Measurements from ENCODE around the gene PPDPF. TPM values are rescaled to one million over a fixed set of nuclear protein-coding genes. Genes with fewer than 3 reads are reported as not detected.
A peak's percentile ranks its signal among the peaks of the same experiment; 100 is the strongest.
"Not testable (repeated sequence)": the region's sequence is repeated elsewhere in the genome, so short reads cannot be mapped to it uniquely, and the experiment has no call there.

The PPDPF gene
- total RNA-seq, 1 donor from 2014 or later: 4.1 TPM

DNA sequence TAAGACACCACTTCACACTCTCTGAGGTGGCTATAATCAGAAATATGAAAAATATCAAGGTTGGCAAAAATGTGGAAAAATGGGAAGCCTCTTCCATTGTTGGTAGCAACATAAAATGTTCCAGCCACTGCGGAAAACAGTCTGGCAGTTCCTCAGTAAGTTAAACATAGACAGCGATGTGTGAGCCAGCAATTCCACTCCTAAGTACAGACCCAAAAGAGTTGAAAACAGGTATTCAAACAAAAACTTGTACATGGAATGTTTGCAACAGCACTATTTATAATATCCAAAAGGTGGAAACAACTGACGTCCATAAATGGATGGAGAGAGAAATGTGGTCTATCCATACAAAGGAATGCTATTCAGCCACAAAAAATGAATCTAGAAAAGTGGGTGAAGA is 7.4 kb upstream of the PPDPF start:
- H3K27ac Mint-ChIP-seq: no peak overlapping the region
- H3K4me1 ChIP-seq: no peaks in the 10 kb centered on the region
- H3K4me3 ChIP-seq: no peak overlapping the region
- H4K20me1 ChIP-seq (ENCODE audit: low read depth): peaks cover 2% of the 10 kb centered on the region
- H3K9me3 ChIP-seq (ENCODE audit: low read depth): no peaks in the 10 kb centered on the region
- H3K36me3 Mint-ChIP-seq: no peaks in the 10 kb centered on the region
- H2AFZ ChIP-seq (replicated peaks): no peak overlapping the region
- peaks cover 4% of the 10 kb centered on the region for H3K27me3 Mint-ChIP-seq (ENCODE audit: insufficient read depth, low read depth)
- H3F3A ChIP-seq (ENCODE audit: low read depth): no peaks in the 10 kb centered on the region
- no peaks in the 10 kb centered on the region for H3K79me2 ChIP-seq (ENCODE audit: low read depth)
- no peak for DNase-seq (ENCODE audit: low spot score)
- H3K4me3 Mint-ChIP-seq: no peak overlapping the region
- H3K4me2 ChIP-seq: no peak overlapping the region
- no peaks in the 10 kb centered on the region for H3K36me3 ChIP-seq
- no peak overlapping the region for H3K27ac ChIP-seq
- H3K9ac ChIP-seq: no peak overlapping the region
- TF ChIP-seq CTCF (IDR thresholded peaks at IDR 0.05): no peak
- no peak for TF ChIP-seq EZH2phosphoT487 (IDR thresholded peaks at IDR 0.05)
- TF ChIP-seq EZH2 (IDR thresholded peaks at IDR 0.05): no peak
- peaks cover 28% of the 10 kb centered on the region for H3K27me3 ChIP-seq
- peaks cover 3% of the 10 kb centered on the region for H3K4me1 Mint-ChIP-seq
- peaks cover 14% of the 10 kb centered on the region for H3K9me3 Mint-ChIP-seq

DNA sequence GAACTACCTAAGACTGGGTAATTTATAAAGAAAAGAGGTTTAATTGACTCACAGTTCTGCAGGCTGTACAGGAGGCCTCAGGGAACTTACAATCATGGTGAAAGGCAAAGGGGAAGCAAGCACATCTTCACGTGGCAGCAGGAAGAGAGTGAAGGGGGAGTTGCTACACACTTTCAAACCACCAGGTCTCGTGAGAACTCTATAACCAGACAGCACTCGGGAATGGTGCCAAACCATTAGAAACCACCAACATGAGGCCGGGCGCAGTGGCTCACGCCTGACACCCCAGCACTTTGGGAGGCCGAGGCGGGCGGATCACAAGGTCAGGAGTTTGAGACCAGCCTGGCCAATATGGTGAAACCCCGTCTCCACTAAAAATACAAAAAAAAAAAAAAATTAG is 6.0 kb upstream of the PPDPF start:
- H4K20me1 ChIP-seq (ENCODE audit: low read depth); H3K4me2 ChIP-seq; H3K9me3 Mint-ChIP-seq; H3K9me3 ChIP-seq (ENCODE audit: low read depth); H3F3A ChIP-seq (ENCODE audit: low read depth); H3K36me3 Mint-ChIP-seq; H3K27ac ChIP-seq; H3K9ac ChIP-seq; H3K27me3 Mint-ChIP-seq (ENCODE audit: insufficient read depth, low read depth); H3K36me3 ChIP-seq; H3K27ac Mint-ChIP-seq; H3K4me1 Mint-ChIP-seq; DNase-seq (ENCODE audit: low spot score); H3K4me3 ChIP-seq; H3K4me3 Mint-ChIP-seq; H2AFZ ChIP-seq (replicated peaks); H3K79me2 ChIP-seq (ENCODE audit: low read depth); H3K4me1 ChIP-seq: not testable (repeated sequence)
- H3K27me3 ChIP-seq: peaks cover 41% of the 10 kb centered on the region

- Histone ChIP-seq H4K20me1 (ENCODE audit: low read depth) (peaks cover 24% of the 10 kb centered on the region), H3K36me3 (no peaks in the 10 kb centered on the region), H3K4me3 (no peak overlapping the region), H3F3A (ENCODE audit: low read depth) (peaks cover 14% of the 10 kb centered on the region), H3K9ac (no peak overlapping the region), H3K4me1 (peaks cover 18% of the 10 kb centered on the region), H3K79me2 (ENCODE audit: low read depth) (peaks cover 18% of the 10 kb centered on the region), H2AFZ (replicated peaks) (no peak overlapping the region), H3K9me3 (ENCODE audit: low read depth) (no peaks in the 10 kb centered on the region), H3K27ac (no peak overlapping the region), H3K4me2 (no peak overlapping the region), H3K27me3 (peaks cover 30% of the 10 kb centered on the region)
- peak; percentile 1 for DNase-seq (ENCODE audit: low spot score)
- Mint-ChIP-seq H3K27me3 (ENCODE audit: insufficient read depth, low read depth) (peaks cover 2% of the 10 kb centered on the region), H3K36me3 (peaks cover 4% of the 10 kb centered on the region), H3K4me1 (peaks cover 8% of the 10 kb centered on the region), H3K9me3 (peaks cover 7% of the 10 kb centered on the region), H3K4me3 (peak overlapping the region; percentile 87), H3K27ac (peak overlapping the region; percentile 32)
- TF ChIP-seq EZH2phosphoT487 (IDR thresholded peaks at IDR 0.05) (no peak), EZH2 (IDR thresholded peaks at IDR 0.05) (no peak), CTCF (IDR thresholded peaks at IDR 0.05) (no peak)
Measured at GRCh38 chr20:63517376-63518309, 2.9 kb upstream of the PPDPF start.

DNA sequence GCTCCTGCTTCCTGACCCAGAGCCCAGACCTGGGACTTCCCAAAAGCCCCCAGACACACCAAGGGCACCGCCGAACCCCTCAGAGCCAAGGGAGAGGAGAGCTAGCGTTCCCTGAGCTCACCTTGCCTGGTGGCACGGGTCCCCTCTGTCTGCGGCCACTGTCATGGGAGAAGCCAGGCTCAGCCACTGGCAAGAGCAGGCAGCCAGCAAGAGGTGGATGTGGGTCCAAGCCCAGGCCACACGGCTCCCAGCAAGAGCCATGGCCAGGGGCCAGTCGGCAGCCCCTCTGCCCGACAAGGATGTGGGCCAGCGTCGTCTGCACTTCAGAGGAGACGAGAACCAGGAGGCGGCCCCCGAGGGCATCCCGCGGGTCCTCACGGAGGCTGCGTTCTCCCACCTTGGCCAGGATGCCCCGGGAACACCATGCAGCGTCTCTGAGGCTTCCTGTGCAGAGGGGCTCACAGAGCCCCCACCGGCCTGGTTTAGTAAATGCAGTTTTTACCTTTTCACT is 2.2 kb upstream of the PPDPF start:
- peaks cover 23% of the 10 kb centered on the region for H3K79me2 ChIP-seq (ENCODE audit: low read depth)
- peaks cover 8% of the 10 kb centered on the region for H3K4me1 Mint-ChIP-seq
- peaks cover 24% of the 10 kb centered on the region for H3K27me3 ChIP-seq
- no peak overlapping the region for H3K27ac ChIP-seq
- peak overlapping the region; percentile 32 for H3K27ac Mint-ChIP-seq
- no peak overlapping the region for H3K4me3 ChIP-seq
- peaks cover 30% of the 10 kb centered on the region for H4K20me1 ChIP-seq (ENCODE audit: low read depth)
- TF ChIP-seq CTCF (IDR thresholded peaks at IDR 0.05) (no peak), EZH2 (IDR thresholded peaks at IDR 0.05) (no peak), EZH2phosphoT487 (IDR thresholded peaks at IDR 0.05) (no peak)
- no peak overlapping the region for H3K4me2 ChIP-seq
- H3K9me3 ChIP-seq (ENCODE audit: low read depth): no peaks in the 10 kb centered on the region
- peaks cover 14% of the 10 kb centered on the region for H3F3A ChIP-seq (ENCODE audit: low read depth)
- peaks cover 19% of the 10 kb centered on the region for H3K4me1 ChIP-seq
- no peak overlapping the region for H3K9ac ChIP-seq
- DNase-seq (ENCODE audit: low spot score): peak; percentile 1
- no peak overlapping the region for H2AFZ ChIP-seq (replicated peaks)
- H3K4me3 Mint-ChIP-seq: peak overlapping the region; percentile 87
- peaks cover 2% of the 10 kb centered on the region for H3K9me3 Mint-ChIP-seq
- peaks cover 2% of the 10 kb centered on the region for H3K27me3 Mint-ChIP-seq (ENCODE audit: insufficient read depth, low read depth)
- no peaks in the 10 kb centered on the region for H3K36me3 ChIP-seq
- peaks cover 6% of the 10 kb centered on the region for H3K36me3 Mint-ChIP-seq
